PC-9 (cell line): ENCODE results near the gene THBS1.

ENCODE experiments used
- EZH2 ChIP-seq: fragments of 200-600 bp; sonication (generic); IDR thresholded peaks from 2 replicates; pipeline ENCODE4 v1.8.0; 2017; ENCODE audit warnings: antibody characterized with exemption, low read depth
- TF ChIP-seq, protein P1 (sequence below): fragments of 200-600 bp; sonication (generic); conservative IDR thresholded peaks from 2 replicates; pipeline ENCODE4 v1.6.1; 2017; ENCODE audit warnings: mixed run types, antibody characterized with exemption, mild to moderate bottlenecking, moderate library complexity

DNA sequence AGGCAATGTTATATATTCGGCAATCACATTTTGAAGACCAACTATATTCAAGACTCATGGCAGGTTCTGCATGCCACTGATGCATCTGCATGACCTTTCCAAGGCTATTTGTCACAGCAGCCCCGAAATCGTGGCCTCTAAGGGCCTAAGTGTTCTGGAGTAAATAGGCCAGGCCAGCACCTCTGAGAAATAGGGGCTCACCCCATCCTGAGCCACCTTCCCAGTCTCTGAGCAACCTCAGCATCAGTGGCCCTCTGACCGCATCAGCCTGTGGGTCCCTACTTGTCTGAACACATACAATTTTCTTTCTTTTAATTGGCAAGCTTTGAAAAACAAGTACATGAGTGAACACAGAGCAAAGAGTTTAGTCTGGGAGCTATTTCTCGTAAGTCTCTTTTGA lies 45.9 kb upstream of the THBS1 start:
- TF ChIP-seq EZH2 = no peak
- TF ChIP-seq, protein P1, sequence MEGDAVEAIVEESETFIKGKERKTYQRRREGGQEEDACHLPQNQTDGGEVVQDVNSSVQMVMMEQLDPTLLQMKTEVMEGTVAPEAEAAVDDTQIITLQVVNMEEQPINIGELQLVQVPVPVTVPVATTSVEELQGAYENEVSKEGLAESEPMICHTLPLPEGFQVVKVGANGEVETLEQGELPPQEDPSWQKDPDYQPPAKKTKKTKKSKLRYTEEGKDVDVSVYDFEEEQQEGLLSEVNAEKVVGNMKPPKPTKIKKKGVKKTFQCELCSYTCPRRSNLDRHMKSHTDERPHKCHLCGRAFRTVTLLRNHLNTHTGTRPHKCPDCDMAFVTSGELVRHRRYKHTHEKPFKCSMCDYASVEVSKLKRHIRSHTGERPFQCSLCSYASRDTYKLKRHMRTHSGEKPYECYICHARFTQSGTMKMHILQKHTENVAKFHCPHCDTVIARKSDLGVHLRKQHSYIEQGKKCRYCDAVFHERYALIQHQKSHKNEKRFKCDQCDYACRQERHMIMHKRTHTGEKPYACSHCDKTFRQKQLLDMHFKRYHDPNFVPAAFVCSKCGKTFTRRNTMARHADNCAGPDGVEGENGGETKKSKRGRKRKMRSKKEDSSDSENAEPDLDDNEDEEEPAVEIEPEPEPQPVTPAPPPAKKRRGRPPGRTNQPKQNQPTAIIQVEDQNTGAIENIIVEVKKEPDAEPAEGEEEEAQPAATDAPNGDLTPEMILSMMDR = no peak
